H1 (cell line): ENCODE results near the gene CCDC71. TPM values are rescaled to one million over a fixed set of nuclear protein-coding genes. Genes with fewer than 3 reads are reported as not detected.

Experiments used
- CTCF ChIA-PET: fragments of 300-600 bp; sonication (Branson Sonifier 250); formaldehyde crosslinking; loops from one replicate; lab custom pipeline; 2021; ENCODE audit not compliant: partially characterized antibody; lab: Charles Lee
- POLR2A ChIA-PET: fragments of 300-600 bp; sonication (Branson Sonifier 250); formaldehyde crosslinking; loops from one replicate; lab custom pipeline; 2021; ENCODE audit warnings: inconsistent platforms; ENCODE audit not compliant: partially characterized antibody; lab: Charles Lee
- DNase-seq, 2 experiments: peaks; one replicate each; pipeline versions ENCODE4 v3.0.0 to v3.0.0-alpha.2; 2010 to 2022; ENCODE audit warnings: low spot score in 2 of 2, low read depth in 1 of 2, mixed read lengths in 1 of 2
- FAIRE-seq: peaks from 2 replicates; lab custom pipeline; 2011; peaks lifted over from hg19 to GRCh38; lab: Jason Lieb, UNC
- H2AFZ ChIP-seq: 2 replicates; pipeline ENCODE4 v1.8.1; 2012; ENCODE audit warnings: low read length, inconsistent platforms
- H2AK5ac ChIP-seq: 2 replicates; pipeline ENCODE4 v1.6.1; 2013; ENCODE audit warnings: low read depth, low read length
- H2BK120ac ChIP-seq: replicated peaks from 2 replicates; pipeline ENCODE3; 2013; ENCODE audit warnings: low read depth, low read length, inconsistent platforms
- H2BK12ac ChIP-seq: 2 replicates; pipeline ENCODE4 v1.6.1; 2013; ENCODE audit warnings: low read depth, low read length
- H2BK15ac ChIP-seq: 2 replicates; pipeline ENCODE4 v1.6.1; 2013; ENCODE audit warnings: low read length
- H2BK20ac ChIP-seq: 2 replicates; pipeline ENCODE4 v1.6.1; 2013; ENCODE audit warnings: low read length
- H2BK5ac ChIP-seq: 2 replicates; pipeline ENCODE4 v1.6.1; 2013; ENCODE audit warnings: low read depth, low read length
- H3K14ac ChIP-seq: 2 replicates; pipeline ENCODE4 v1.6.1; 2013; ENCODE audit warnings: inconsistent platforms; ENCODE audit not compliant: insufficient read length
- H3K18ac ChIP-seq: 2 replicates; pipeline ENCODE4 v1.6.1; 2013; ENCODE audit warnings: low read length; ENCODE audit errors: extremely low read depth
- H3K23ac ChIP-seq: 2 replicates; pipeline ENCODE4 v1.6.1; 2013; ENCODE audit warnings: inconsistent platforms; ENCODE audit not compliant: insufficient read length
- H3K23me2 ChIP-seq: 2 replicates; pipeline ENCODE4 v1.6.1; 2013; ENCODE audit warnings: low read depth, low read length
- H3K27ac ChIP-seq: 2 replicates; pipeline ENCODE4 v1.6.1; 2011; ENCODE audit warnings: low read depth, low read length, inconsistent platforms
- H3K27me3 ChIP-seq, 4 experiments: replicated peaks in 1 of 4; 1 replicate in 1 of 4; 2 replicates in 3 of 4; pipeline versions ENCODE4 v1.6.1 to v1.8.1; 2011 to 2013; ENCODE audit warnings: low read length in 3 of 4, mild to moderate bottlenecking in 3 of 4, inconsistent platforms in 2 of 4, mixed read lengths in 2 of 4, moderate library complexity in 1 of 4; ENCODE audit not compliant: control insufficient read depth in 3 of 4, insufficient read depth in 3 of 4; ENCODE audit errors: extremely low read depth in 1 of 4
- H3K36me3 ChIP-seq, 4 experiments: 2 replicates each; pipeline versions ENCODE4 v1.6.1 to v1.8.1; 2011 to 2013; ENCODE audit warnings: mild to moderate bottlenecking in 4 of 4, low read length in 3 of 4, moderate library complexity in 2 of 4, control low read depth in 1 of 4, inconsistent platforms in 1 of 4; ENCODE audit not compliant: insufficient read depth in 4 of 4, control insufficient read depth in 2 of 4
- H3K4ac ChIP-seq: replicated peaks from 2 replicates; pipeline ENCODE3; 2013; ENCODE audit warnings: low read length, low read depth, mixed read lengths, inconsistent platforms; ENCODE audit not compliant: insufficient read length
- H3K4me1 ChIP-seq, 4 experiments: replicated peaks in 1 of 4; 1 replicate in 1 of 4; 2 replicates in 3 of 4; pipeline versions ENCODE4 v1.6.1 to v1.8.1; 2011 to 2013; ENCODE audit warnings: low read length in 3 of 4, inconsistent platforms in 2 of 4, mixed read lengths in 1 of 4; ENCODE audit not compliant: insufficient read depth in 4 of 4, control insufficient read depth in 3 of 4
- H3K4me2 ChIP-seq, 2 experiments: 2 replicates each; pipeline versions ENCODE4 v1.6.1 to v1.8.1; 2011 to 2013; ENCODE audit warnings: low read depth in 2 of 2, low read length in 2 of 2, control low read depth in 1 of 2, inconsistent platforms in 1 of 2, mild to moderate bottlenecking in 1 of 2; ENCODE audit not compliant: insufficient read depth in 1 of 2
- H3K4me3 ChIP-seq, 4 experiments: fragments of 200-600, 300-600 bp in 1 of 4; sonication (generic), shearing (Covaris generic), sonication (Bioruptor Twin) in 1 of 4; 2 replicates each; pipeline versions ENCODE4 v1.5.1 to v1.8.1; 2011 to 2016; ENCODE audit warnings: low read length in 4 of 4, low read depth in 3 of 4, control low read depth in 2 of 4, inconsistent platforms in 2 of 4, mild to moderate bottlenecking in 2 of 4, mixed read lengths in 1 of 4, moderate library complexity in 1 of 4; ENCODE audit not compliant: insufficient read depth in 2 of 4; ENCODE audit errors: extremely low read depth in 1 of 4
- H3K56ac ChIP-seq: replicated peaks from 2 replicates; pipeline ENCODE3; 2013; ENCODE audit warnings: low read depth, mild to moderate bottlenecking, mixed read lengths, low read length, inconsistent platforms; ENCODE audit not compliant: insufficient read length
- H3K79me1 ChIP-seq: 2 replicates; pipeline ENCODE4 v1.6.1; 2013; ENCODE audit warnings: low read depth, low read length, control low read depth
- H3K79me2 ChIP-seq, 2 experiments: 2 replicates each; pipeline versions ENCODE4 v1.6.1 to v1.8.1; 2012 to 2013; ENCODE audit warnings: low read length in 2 of 2, mild to moderate bottlenecking in 2 of 2, inconsistent platforms in 1 of 2; ENCODE audit not compliant: insufficient read depth in 2 of 2, control insufficient read depth in 1 of 2
- H3K9ac ChIP-seq, 4 experiments: replicated peaks in 1 of 4; 1 replicate in 1 of 4; 2 replicates in 3 of 4; pipeline versions ENCODE4 v1.6.1 to v1.8.1; 2011 to 2013; ENCODE audit warnings: low read depth in 3 of 4, low read length in 3 of 4, control low read depth in 2 of 4, mild to moderate bottlenecking in 2 of 4, moderate library complexity in 2 of 4, inconsistent platforms in 1 of 4; ENCODE audit errors: extremely low read depth in 1 of 4
- H3K9me3 ChIP-seq, 2 experiments: 2 replicates each; pipeline versions ENCODE4 v1.6.1 to v1.8.1; 2012 to 2013; ENCODE audit warnings: mild to moderate bottlenecking in 2 of 2, moderate library complexity in 2 of 2, control low read depth in 1 of 2, inconsistent platforms in 1 of 2, low read depth in 1 of 2, low read length in 1 of 2, mixed read lengths in 1 of 2; ENCODE audit not compliant: insufficient read depth in 2 of 2
- H4K20me1 ChIP-seq, 2 experiments: replicated peaks in 1 of 2; 2 replicates each; pipeline versions ENCODE3 to v1.8.1; 2011 to 2013; ENCODE audit warnings: inconsistent platforms in 2 of 2, low read length in 2 of 2, mild to moderate bottlenecking in 1 of 2; ENCODE audit not compliant: insufficient read depth in 2 of 2, control insufficient read depth in 1 of 2
- H4K5ac ChIP-seq: 2 replicates; pipeline ENCODE4 v1.6.1; 2013; ENCODE audit warnings: low read length, low read depth, mixed read lengths, inconsistent platforms; ENCODE audit not compliant: insufficient read length
- H4K8ac ChIP-seq: 2 replicates; pipeline ENCODE4 v1.8.0; 2013; ENCODE audit warnings: mild to moderate bottlenecking, moderate library complexity, low read length, inconsistent platforms; ENCODE audit not compliant: insufficient read depth; ENCODE audit errors: extremely low read depth
- H4K91ac ChIP-seq: replicated peaks from 2 replicates; pipeline ENCODE3; 2013; ENCODE audit warnings: low read length, mixed read lengths, inconsistent platforms; ENCODE audit not compliant: insufficient read length
- ASH2L ChIP-seq: fragments of 200-600, 300-600 bp; sonication (generic); IDR thresholded peaks from one replicate; pipeline ENCODE4 v1.7.1; 2017; ENCODE audit warnings: low read length
- CREB1 ChIP-seq: IDR thresholded peaks from 2 replicates; pipeline ENCODE4 v1.6.1; 2012; ENCODE audit warnings: inconsistent platforms
- MAFK ChIP-seq: IDR thresholded peaks from 2 replicates; pipeline ENCODE4 v1.6.1; 2012; ENCODE audit warnings: low read depth, mild to moderate bottlenecking, improper control_type of control experiment, low read length
- PHF8 ChIP-seq: fragments of 200-600 bp; sonication (generic); conservative IDR thresholded peaks from 2 replicates; pipeline ENCODE4 v1.7.1; 2012; ENCODE audit warnings: low read depth, mild to moderate bottlenecking, inconsistent platforms, low read length, moderate library complexity
- POLR2A ChIP-seq, 2 experiments: IDR thresholded peaks; 1 replicate in 1 of 2; 2 replicates in 1 of 2; pipeline ENCODE4 v1.6.1; 2011; ENCODE audit warnings: low read depth in 2 of 2, low read length in 2 of 2, mild to moderate bottlenecking in 2 of 2; ENCODE audit errors: control extremely low read depth in 1 of 2
- POU5F1 ChIP-seq: IDR thresholded peaks from 2 replicates; pipeline ENCODE4 v1.6.1; 2011; ENCODE audit warnings: low read depth, mild to moderate bottlenecking, low read length, moderate library complexity
- RAD21 ChIP-seq, 2 experiments: IDR thresholded peaks in 1 of 2; conservative IDR thresholded peaks in 1 of 2; 2 replicates each; pipeline ENCODE4 v1.6.1; 2011; ENCODE audit warnings: low read depth in 2 of 2, low read length in 2 of 2, improper control_type of control experiment in 1 of 2, inconsistent platforms in 1 of 2, mild to moderate bottlenecking in 1 of 2, moderate library complexity in 1 of 2
- RXRA ChIP-seq: IDR thresholded peaks from 2 replicates; pipeline ENCODE4 v1.6.1; 2011; ENCODE audit warnings: low read depth, mild to moderate bottlenecking, low read length, moderate library complexity; ENCODE audit not compliant: insufficient read depth
- SP4 ChIP-seq: IDR thresholded peaks from 2 replicates; pipeline ENCODE4 v1.6.1; 2012; ENCODE audit warnings: low read length, inconsistent platforms
- TEAD4 ChIP-seq: IDR thresholded peaks from 2 replicates; pipeline ENCODE4 v1.6.1; 2012; ENCODE audit warnings: low read depth, low read length, inconsistent platforms, mixed read lengths
- WGBS, 2 experiments: shearing (Covaris generic) in 1 of 2; methylation state at CpG; one replicate each; pipeline versions ENCODE4 v1.1.6 to v1.1.7; 2013 to 2015; ENCODE audit warnings: low lambda C conversion rate in 2 of 2, mixed read lengths in 2 of 2, inconsistent platforms in 1 of 2, low coverage in 1 of 2, missing lambda C conversion rate in 1 of 2; ENCODE audit not compliant: insufficient replicate concordance in 2 of 2, insufficient coverage in 1 of 2, insufficient read length in 1 of 2; ENCODE audit errors: extremely low coverage in 1 of 2, missing lambda C conversion rate in 1 of 2; 5-methylcytosine and 5-hydroxymethylcytosine counted together
- polyA plus RNA-seq, 7 experiments: library from polyadenylated mRNA; depleted of rRNA in 3 of 7; stranded (reverse) in 5 of 7; unstranded in 2 of 7; fragments of >200 nt in 5 of 7; fragments of 200-250 nt in 2 of 7; gene quantifications; 1 replicate in 5 of 7; 2 replicates in 1 of 7; 4 replicates in 1 of 7; pipeline versions ENCODE4 v1.2.1 to v1.2.3, GENCODE V29; 2011 to 2013; ENCODE audit warnings: missing spikeins in 2 of 7, mixed read lengths in 2 of 7
- total RNA-seq: library from RNA; stranded (reverse); fragmentation: NEBNext Ultra II Directional; extraction: Animal tissue kit (Norgen Biotek cat#: 25700); gene quantifications from 2 replicates; pipeline ENCODE4 v1.2.1, GENCODE V29; 2021
- TF ChIP-seq, protein P1 (sequence below), 3 experiments: IDR thresholded peaks; 1 replicate in 2 of 3; 2 replicates in 1 of 3; pipeline versions ENCODE4 v1.5.1 to v1.6.1; 2011; ENCODE audit warnings: low read length in 3 of 3, mild to moderate bottlenecking in 3 of 3, inconsistent platforms in 2 of 3, low read depth in 1 of 3, moderate library complexity in 1 of 3; ENCODE audit not compliant: insufficient read depth in 1 of 3; ENCODE audit errors: control extremely low read depth in 1 of 3
- TF ChIP-seq, protein P2 (sequence below): IDR thresholded peaks from 2 replicates; pipeline ENCODE4 v1.6.1; 2012; ENCODE audit warnings: inconsistent platforms

Gene CCDC71
- total and polyA plus RNA-seq, 2 of the 8 experiments (the other 6 are each of a cell fraction or from before 2014, with no cell fraction given), result 26.7 to 57.4 TPM

DNA sequence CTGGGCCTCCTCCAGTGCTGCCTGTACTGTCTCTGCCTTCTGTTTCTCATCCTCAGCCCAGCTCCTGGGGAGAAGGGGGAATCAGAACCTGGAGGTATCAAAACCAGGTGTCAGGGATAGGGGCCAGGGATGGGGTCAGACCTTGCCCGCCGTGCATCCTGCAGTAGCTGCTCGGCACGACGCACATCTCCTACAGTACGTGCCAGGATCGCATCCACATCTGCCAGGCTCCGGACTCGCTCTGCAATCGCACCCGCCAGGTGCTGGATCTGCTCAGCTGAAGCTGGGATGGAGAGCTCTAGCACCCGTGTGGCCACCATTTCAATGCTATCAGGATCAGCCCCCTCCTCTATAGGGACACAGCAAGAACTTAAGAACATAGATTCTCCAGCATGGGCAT lies 44.1 kb downstream of the CCDC71 start:
- Histone ChIP-seq H2BK20ac (no peak overlapping the region), H3K4ac (no peak overlapping the region), H3K9ac (no peak overlapping the region), H4K5ac (no peak overlapping the region), H2BK15ac (no peak overlapping the region), H3K23ac (no peak overlapping the region), H4K8ac (no peak overlapping the region), H3K14ac (no peak overlapping the region), H3K36me3 (peaks cover 7 to 36% (median 24%) of the 10 kb centered on the region in 4 experiments), H3K23me2 (peaks cover 5% of the 10 kb centered on the region), H3K27ac (no peak overlapping the region), H3K18ac (no peak overlapping the region), H3K79me1 (peaks cover 9% of the 10 kb centered on the region), H3K56ac (no peak overlapping the region), H2BK12ac (no peak overlapping the region), H2AFZ (no peak overlapping the region), H4K20me1 (peaks cover 0 to 6% of the 10 kb centered on the region in 2 experiments), H3K4me3 (no peak overlapping the region), H2BK120ac (no peak overlapping the region), H3K9me3 (no peaks in the 10 kb centered on the region), H2AK5ac (no peak overlapping the region), H3K4me1 (peaks cover 0 to 11% (median 6%) of the 10 kb centered on the region in 4 experiments; a peak in 5 of 7 replicates), H4K91ac (no peak overlapping the region), H3K27me3 (no peaks in the 10 kb centered on the region), H2BK5ac (no peak overlapping the region), H3K79me2 (peaks cover 0 to 10% of the 10 kb centered on the region in 2 experiments; a peak in 2 of 4 replicates), H3K4me2 (no peak overlapping the region)
- no peak for FAIRE-seq
- POLR2A ChIA-PET, result interaction anchor here (1.0 to 25.5 kb wide), 8 partner anchors 8 to 132 kb away, joined by 4 to 508 read pairs (median 5); partner anchors contain the start of genes LAMB2, NDUFAF3, P4HTM and QARS1
- CTCF ChIA-PET, result interaction anchor here (1.3 to 4.4 kb wide), 3 partner anchors 11 to 37 kb away, joined by 4 to 20 read pairs (median 6); partner anchors contain the start of gene LAMB2
- WGBS, 2 experiments, result 95% methylated on average over 12 of the region's 12 CpGs; no CpG with 5 or more reads in 1 of the 2 experiments
- no peak for DNase-seq
- TF ChIP-seq POU5F1 (no peak), RXRA (no peak), CREB1 (no peak), SP4 (no peak), POLR2A (IDR thresholded peaks at IDR 0.05; ENCODE audit: control extremely low read depth in 1 of 2, low read depth in 2 of 2, low read length in 2 of 2) (no peak), TEAD4 (no peak), MAFK (no peak), RAD21 (IDR thresholded peaks at IDR 0.05 in 1 of 2, conservative IDR thresholded peaks at IDR 0.05 in 1 of 2; ENCODE audit: low read depth in 2 of 2, low read length in 2 of 2) (no peak), PHF8 (no peak), ASH2L (no peak)
- TF ChIP-seq, protein P1, sequence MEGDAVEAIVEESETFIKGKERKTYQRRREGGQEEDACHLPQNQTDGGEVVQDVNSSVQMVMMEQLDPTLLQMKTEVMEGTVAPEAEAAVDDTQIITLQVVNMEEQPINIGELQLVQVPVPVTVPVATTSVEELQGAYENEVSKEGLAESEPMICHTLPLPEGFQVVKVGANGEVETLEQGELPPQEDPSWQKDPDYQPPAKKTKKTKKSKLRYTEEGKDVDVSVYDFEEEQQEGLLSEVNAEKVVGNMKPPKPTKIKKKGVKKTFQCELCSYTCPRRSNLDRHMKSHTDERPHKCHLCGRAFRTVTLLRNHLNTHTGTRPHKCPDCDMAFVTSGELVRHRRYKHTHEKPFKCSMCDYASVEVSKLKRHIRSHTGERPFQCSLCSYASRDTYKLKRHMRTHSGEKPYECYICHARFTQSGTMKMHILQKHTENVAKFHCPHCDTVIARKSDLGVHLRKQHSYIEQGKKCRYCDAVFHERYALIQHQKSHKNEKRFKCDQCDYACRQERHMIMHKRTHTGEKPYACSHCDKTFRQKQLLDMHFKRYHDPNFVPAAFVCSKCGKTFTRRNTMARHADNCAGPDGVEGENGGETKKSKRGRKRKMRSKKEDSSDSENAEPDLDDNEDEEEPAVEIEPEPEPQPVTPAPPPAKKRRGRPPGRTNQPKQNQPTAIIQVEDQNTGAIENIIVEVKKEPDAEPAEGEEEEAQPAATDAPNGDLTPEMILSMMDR (IDR thresholded peaks at IDR 0.05; ENCODE audit: control extremely low read depth in 1 of 3, insufficient read depth in 1 of 3, low read depth in 1 of 3, low read length in 3 of 3), result no peak
- TF ChIP-seq, protein P2, sequence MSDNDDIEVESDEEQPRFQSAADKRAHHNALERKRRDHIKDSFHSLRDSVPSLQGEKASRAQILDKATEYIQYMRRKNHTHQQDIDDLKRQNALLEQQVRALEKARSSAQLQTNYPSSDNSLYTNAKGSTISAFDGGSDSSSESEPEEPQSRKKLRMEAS, result no peak
